Epithelial cell of proximal tubule (primary cell): ENCODE data around the gene VWC2. TPM values are rescaled to one million over a fixed set of nuclear protein-coding genes. Genes with fewer than 3 reads are reported as not detected.
"Not testable (repeated sequence)": the region's sequence is repeated elsewhere in the genome, so short reads cannot be mapped to it uniquely, and the experiment has no call there.

Source experiments
- DNase-seq: peaks from one replicate; pipeline ENCODE4 v3.0.0-alpha.2; 2011; ENCODE audit warnings: low read depth
- H3K4me3 ChIP-seq: 2 replicates; pipeline ENCODE4 v1.5.1; 2011; ENCODE audit warnings: low read depth, mild to moderate bottlenecking, low read length
- CTCF ChIP-seq: conservative IDR thresholded peaks from 2 replicates; pipeline ENCODE4 v1.5.1; 2012; ENCODE audit warnings: low read depth, mild to moderate bottlenecking, low read length
- total RNA-seq: library from RNA; depleted of rRNA; stranded (reverse); fragments of >200 nt; gene quantifications from 2 replicates; pipeline ENCODE4 v1.2.3, GENCODE V29; 2015

VWC2 gene
- total RNA-seq, 1 donor from 2014 or later: not detected

GRCh38 chr7:49848211-49848841 lies 74.9 kb downstream of the VWC2 start:
- H3K4me3 ChIP-seq: no peak overlapping the region
- TF ChIP-seq CTCF: no peak
- no peak for DNase-seq

GRCh38 chr7:49850921-49851613 lies 77.6 kb downstream of the VWC2 start:
- TF ChIP-seq CTCF: peak; percentile 32
- no peak overlapping the region for H3K4me3 ChIP-seq
- DNase-seq: no peak

- DNase-seq, H3K4me3 ChIP-seq: not testable (repeated sequence)
Observed at GRCh38 chr7:49851614-49851934, 78.1 kb downstream of the VWC2 start.

- TF ChIP-seq CTCF: peak; percentile 96
- DNase-seq: peak; percentile 16
- no peak overlapping the region for H3K4me3 ChIP-seq
Observed at GRCh38 chr7:49852619-49853462, 79.4 kb downstream of the VWC2 start.

GRCh38 chr7:49855281-49855980 lies 82.0 kb downstream of the VWC2 start:
- DNase-seq: no peak
- no peak for TF ChIP-seq CTCF
- H3K4me3 ChIP-seq: no peak overlapping the region

GRCh38 chr7:49860293-49860692 lies 86.9 kb downstream of the VWC2 start:
- no peak for TF ChIP-seq CTCF
- DNase-seq: no peak

More at GRCh38 chr7:49860293-49860692, 86.9 kb downstream of the VWC2 start:
- H3K4me3 ChIP-seq: no peak overlapping the region
